ENCODE measurements around the gene LY86.

LY86 gene

GRCh38 chr6:6599468-6599873 is 11.0 kb downstream of the LY86 start:
- TF ChIP-seq CTCF (IDR thresholded peaks at IDR 0.05): no peak

- no peak for TF ChIP-seq CTCF (IDR thresholded peaks at IDR 0.05)
Measured at GRCh38 chr6:6600875-6601274, 12.4 kb downstream of the LY86 start.

- TF ChIP-seq CTCF (IDR thresholded peaks at IDR 0.05): no peak
Measured at GRCh38 chr6:6602262-6602661, 13.7 kb downstream of the LY86 start.

- no peak for TF ChIP-seq CTCF (IDR thresholded peaks at IDR 0.05)
Measured at GRCh38 chr6:6603317-6603716, 14.8 kb downstream of the LY86 start.

- no peak for TF ChIP-seq CTCF (IDR thresholded peaks at IDR 0.05)
Measured at GRCh38 chr6:6604015-6604414, 15.5 kb downstream of the LY86 start.

- no peak for TF ChIP-seq CTCF (IDR thresholded peaks at IDR 0.05)
Measured at GRCh38 chr6:6604566-6604965, 16.0 kb downstream of the LY86 start.

GRCh38 chr6:6605873-6606272 is 17.4 kb downstream of the LY86 start:
- no peak for TF ChIP-seq CTCF (IDR thresholded peaks at IDR 0.05)

GRCh38 chr6:6609450-6609849 is 20.9 kb downstream of the LY86 start:
- no peak for TF ChIP-seq CTCF (IDR thresholded peaks at IDR 0.05)
